Measurements from ENCODE around the gene FTH1.

FTH1 gene

GRCh38 chr11:61946894-61947293 lies 20.5 kb downstream of the FTH1 start:
- no peak overlapping the region for H3K4me3 ChIP-seq (ENCODE audit: low read depth, low read length)
- no peak for TF ChIP-seq CTCF (IDR thresholded peaks at IDR 0.05; ENCODE audit: control insufficient read depth, extremely low read depth, insufficient read depth)
- no peak for DNase-seq (ENCODE audit: low read depth)

GRCh38 chr11:61945191-61945590 lies 22.2 kb downstream of the FTH1 start:
- no peak for TF ChIP-seq CTCF (IDR thresholded peaks at IDR 0.05; ENCODE audit: control insufficient read depth, extremely low read depth, insufficient read depth)
- H3K4me3 ChIP-seq (ENCODE audit: low read depth, low read length) = no peak overlapping the region
- DNase-seq (ENCODE audit: low read depth) = no peak

DNA sequence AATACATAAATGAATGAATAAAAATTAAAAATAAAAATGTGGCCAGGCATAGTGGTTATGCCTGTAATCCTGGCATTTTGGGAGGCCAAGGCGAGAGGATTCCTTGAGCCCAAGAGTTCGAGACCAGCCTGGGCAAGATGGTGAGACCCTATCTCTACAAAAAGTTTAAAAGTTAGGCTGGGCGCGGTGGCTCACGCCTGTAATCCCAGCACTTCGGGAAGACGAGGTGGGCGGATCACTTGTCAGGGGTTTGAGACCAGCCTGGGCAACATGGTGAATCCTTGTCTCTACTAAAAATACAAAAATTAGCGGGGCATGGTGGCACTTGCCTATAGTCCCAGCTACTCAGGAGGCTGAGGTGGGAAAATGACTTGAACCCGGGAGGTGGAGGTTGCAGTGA lies 27.0 kb downstream of the FTH1 start:
- H3K4me3 ChIP-seq (ENCODE audit: low read depth, low read length) = no peak overlapping the region
- no peak for TF ChIP-seq CTCF (IDR thresholded peaks at IDR 0.05; ENCODE audit: control insufficient read depth, extremely low read depth, insufficient read depth)
- no peak for DNase-seq (ENCODE audit: low read depth)

GRCh38 chr11:61935861-61936260 lies 31.6 kb downstream of the FTH1 start:
- H3K4me3 ChIP-seq (ENCODE audit: low read depth, low read length) = no peak overlapping the region
- no peak for DNase-seq (ENCODE audit: low read depth)
- no peak for TF ChIP-seq CTCF (IDR thresholded peaks at IDR 0.05; ENCODE audit: control insufficient read depth, extremely low read depth, insufficient read depth)

DNA sequence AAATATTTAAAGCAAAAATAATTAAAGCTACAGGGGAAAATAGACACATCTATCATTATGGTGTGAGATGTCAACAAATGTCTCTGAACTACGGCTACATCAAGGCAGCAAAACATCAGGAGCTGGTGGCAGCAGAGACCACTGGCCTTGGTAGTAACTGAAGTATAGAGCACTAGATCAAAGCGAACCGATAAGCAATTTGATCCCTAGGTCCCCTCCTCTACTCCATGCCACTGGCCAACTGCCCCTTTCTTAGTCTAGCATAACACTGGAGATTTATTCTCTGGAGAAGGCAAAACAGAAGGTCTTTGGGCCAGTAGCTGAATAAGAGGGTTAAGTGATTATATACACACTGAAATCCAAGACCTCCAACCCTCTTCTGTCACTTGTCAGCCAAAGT lies 36.5 kb downstream of the FTH1 start:
- TF ChIP-seq CTCF (IDR thresholded peaks at IDR 0.05; ENCODE audit: control insufficient read depth, extremely low read depth, insufficient read depth) = no peak
- no peak overlapping the region for H3K4me3 ChIP-seq (ENCODE audit: low read depth, low read length)
- no peak for DNase-seq (ENCODE audit: low read depth)

GRCh38 chr11:61928606-61929005 lies 38.8 kb downstream of the FTH1 start:
- DNase-seq (ENCODE audit: low read depth) = no peak
- TF ChIP-seq CTCF (IDR thresholded peaks at IDR 0.05; ENCODE audit: control insufficient read depth, extremely low read depth, insufficient read depth) = no peak
- no peak overlapping the region for H3K4me3 ChIP-seq (ENCODE audit: low read depth, low read length)

GRCh38 chr11:61927501-61927900 lies 39.9 kb downstream of the FTH1 start:
- no peak for TF ChIP-seq CTCF (IDR thresholded peaks at IDR 0.05; ENCODE audit: control insufficient read depth, extremely low read depth, insufficient read depth)
- no peak for DNase-seq (ENCODE audit: low read depth)
- no peak overlapping the region for H3K4me3 ChIP-seq (ENCODE audit: low read depth, low read length)
